ENCODE measurements around the gene PNMA8B.

DNA sequence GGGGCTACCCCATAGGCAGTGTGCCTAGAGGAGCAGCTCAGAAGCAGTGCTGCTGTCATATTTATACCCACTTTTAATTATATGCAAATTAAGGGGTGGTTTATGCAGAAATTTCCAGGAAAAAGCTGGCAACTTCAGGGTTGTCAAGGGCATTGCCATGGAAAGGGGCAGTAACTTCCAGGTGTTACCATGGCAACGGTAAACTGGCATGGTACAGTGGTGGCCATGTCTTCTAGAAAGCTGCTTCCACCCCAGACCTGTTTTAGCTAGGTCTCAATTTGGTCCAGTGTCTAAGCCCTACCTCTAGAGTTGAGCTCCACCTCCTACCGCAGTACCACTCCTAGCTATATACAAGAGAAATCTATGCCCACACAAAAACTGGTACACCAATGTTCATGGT lies 35.6 kb downstream of the PNMA8B start:
- TF ChIP-seq, protein P1, sequence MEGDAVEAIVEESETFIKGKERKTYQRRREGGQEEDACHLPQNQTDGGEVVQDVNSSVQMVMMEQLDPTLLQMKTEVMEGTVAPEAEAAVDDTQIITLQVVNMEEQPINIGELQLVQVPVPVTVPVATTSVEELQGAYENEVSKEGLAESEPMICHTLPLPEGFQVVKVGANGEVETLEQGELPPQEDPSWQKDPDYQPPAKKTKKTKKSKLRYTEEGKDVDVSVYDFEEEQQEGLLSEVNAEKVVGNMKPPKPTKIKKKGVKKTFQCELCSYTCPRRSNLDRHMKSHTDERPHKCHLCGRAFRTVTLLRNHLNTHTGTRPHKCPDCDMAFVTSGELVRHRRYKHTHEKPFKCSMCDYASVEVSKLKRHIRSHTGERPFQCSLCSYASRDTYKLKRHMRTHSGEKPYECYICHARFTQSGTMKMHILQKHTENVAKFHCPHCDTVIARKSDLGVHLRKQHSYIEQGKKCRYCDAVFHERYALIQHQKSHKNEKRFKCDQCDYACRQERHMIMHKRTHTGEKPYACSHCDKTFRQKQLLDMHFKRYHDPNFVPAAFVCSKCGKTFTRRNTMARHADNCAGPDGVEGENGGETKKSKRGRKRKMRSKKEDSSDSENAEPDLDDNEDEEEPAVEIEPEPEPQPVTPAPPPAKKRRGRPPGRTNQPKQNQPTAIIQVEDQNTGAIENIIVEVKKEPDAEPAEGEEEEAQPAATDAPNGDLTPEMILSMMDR (IDR thresholded peaks at IDR 0.05) = no peak
- no peak for TF ChIP-seq POLR2A (IDR thresholded peaks at IDR 0.05)
